ENCODE measurements around the gene MMUT.

- no peak for TF ChIP-seq POLR2A (IDR thresholded peaks at IDR 0.05)
- TF ChIP-seq CTCF (IDR thresholded peaks at IDR 0.05) = no peak
- TF ChIP-seq EP300 (IDR thresholded peaks at IDR 0.05) = no peak
- no peak for TF ChIP-seq POLR2AphosphoS5 (IDR thresholded peaks at IDR 0.05)
These were observed 982 bp downstream of the MMUT start for GRCh38 chr6:49462071-49462470.

Data from upper lobe of left lung (tissue), 4 donors.